Right ventricle myocardium superior (tissue), 1 donor: ENCODE data around the gene PSAP. TPM values are rescaled to one million over a fixed set of nuclear protein-coding genes. Genes with fewer than 3 reads are reported as not detected.

Experiments used
- ATAC-seq: fragments of 200-7000 bp; cut with Tn5 transposase; one replicate; pipeline ENCODE4 v1.9.1; 2020; ENCODE audit warnings: mild to moderate bottlenecking; ENCODE audit not compliant: poor library complexity
- DNase-seq: peaks from one replicate; pipeline ENCODE4 v3.0.0-alpha.2; 2020
- intact Hi-C: fragments of 100-400 bp; cut with DNase I; formaldehyde crosslinking; loops from one replicate; pipeline ENCODE4 v1.11.2; 2022
- total RNA-seq: library from RNA; stranded (reverse); fragmentation: NEBNext Ultra II Directional; extraction: Animal tissue kit (Norgen Biotek cat#: 25700); gene quantifications from one replicate; pipeline ENCODE4 v1.2.1, GENCODE V29; 2021
- donor health status: DM: no; HTN: yes; CAD: no; lungs with severe emphysema.

Gene PSAP
- total RNA-seq, 1 donor from 2014 or later: 1,816 TPM

DNA sequence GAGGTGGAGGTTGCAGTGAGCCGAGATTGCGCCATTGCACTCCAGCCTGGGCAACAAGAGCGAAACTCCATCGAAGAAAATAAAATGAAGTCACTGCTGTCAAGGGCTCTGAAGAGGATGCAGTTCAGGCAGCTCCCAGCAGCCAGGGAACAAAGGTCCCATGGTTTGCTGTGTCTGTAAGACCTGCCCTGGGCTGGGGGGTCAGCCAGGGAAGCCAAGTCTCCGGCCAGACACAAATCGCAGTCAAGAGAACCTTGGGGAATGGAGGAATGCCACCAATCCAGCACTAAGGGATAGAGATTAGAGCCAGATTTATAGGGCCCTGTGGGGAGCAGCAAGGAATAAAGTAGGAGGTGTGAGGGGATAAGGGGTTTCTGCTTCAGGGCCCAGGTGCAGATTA is 48.8 kb downstream of the PSAP start:
- intact Hi-C loops: loop anchor here (10.0 kb wide), 1 partner anchor 417 kb away; no protein-coding TSS in a partner anchor
- no peak for DNase-seq
- no peak for ATAC-seq

DNA sequence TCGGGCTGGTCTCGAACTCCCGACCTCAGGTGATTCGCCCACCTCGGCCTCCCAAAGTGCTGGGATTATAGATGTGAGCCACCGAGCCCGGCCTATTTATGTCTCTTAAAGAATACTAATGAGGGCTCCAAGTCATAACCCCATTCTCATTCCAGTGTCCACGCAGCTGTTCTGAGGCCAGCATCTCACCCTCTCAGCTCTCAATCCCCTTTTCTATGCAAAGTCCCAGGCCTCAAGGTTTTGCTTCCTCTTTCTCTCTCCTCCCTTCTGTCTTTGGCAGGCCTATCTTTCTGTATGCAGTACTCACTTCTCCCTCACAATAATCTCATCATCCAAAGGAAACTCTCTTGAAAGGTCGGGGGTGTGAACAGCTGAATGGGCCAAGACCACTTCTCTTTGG is 49.7 kb downstream of the PSAP start:
- DNase-seq: no peak
- intact Hi-C loops: loop anchor here (10.0 kb wide), 1 partner anchor 417 kb away; no protein-coding TSS in a partner anchor
- ATAC-seq: no peak

DNA sequence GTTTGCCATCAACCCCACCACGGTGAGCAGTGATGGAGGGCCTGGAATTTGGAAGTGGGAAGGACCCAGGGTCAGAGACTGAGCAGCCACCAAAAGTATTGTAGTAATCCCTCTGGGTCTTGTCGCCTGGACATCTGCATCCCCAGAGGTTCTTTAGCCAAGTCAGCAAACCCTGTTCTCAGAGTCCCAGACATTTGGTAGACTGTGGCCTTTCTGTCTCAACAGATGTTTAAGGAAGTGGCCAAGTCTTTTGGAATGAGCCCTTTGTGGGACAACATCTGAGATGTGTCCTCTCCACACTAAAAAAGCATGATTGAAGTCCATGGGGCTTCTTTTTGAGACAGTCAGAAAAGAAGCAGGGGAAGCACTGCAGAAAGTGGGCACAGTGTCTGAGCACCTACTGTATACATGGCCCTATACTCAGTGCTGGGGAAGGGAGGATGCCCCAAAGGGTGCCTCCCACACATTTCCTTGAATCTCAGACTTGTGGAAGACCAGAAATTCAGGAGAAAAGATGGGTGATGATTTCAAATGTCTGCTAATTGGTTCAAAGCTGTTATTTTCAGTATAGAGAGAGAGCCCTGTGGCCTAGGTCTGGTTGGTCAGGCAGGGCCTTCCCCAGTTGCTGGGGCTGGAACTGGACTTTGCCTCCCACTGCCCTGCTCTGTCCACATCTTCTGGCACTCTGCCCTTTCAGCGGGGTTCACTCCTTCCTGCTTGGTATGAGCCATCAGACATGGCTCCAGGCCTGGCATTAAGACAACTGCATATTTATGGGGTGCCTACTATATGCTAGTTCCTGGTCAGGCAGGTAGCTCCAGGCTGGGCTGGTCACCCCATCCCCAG is 51.2 kb downstream of the PSAP start:
- intact Hi-C loops: loop anchor here (10.0 kb wide), 1 partner anchor 415 kb away; no protein-coding TSS in a partner anchor
- DNase-seq: no peak
- no peak for ATAC-seq

DNA sequence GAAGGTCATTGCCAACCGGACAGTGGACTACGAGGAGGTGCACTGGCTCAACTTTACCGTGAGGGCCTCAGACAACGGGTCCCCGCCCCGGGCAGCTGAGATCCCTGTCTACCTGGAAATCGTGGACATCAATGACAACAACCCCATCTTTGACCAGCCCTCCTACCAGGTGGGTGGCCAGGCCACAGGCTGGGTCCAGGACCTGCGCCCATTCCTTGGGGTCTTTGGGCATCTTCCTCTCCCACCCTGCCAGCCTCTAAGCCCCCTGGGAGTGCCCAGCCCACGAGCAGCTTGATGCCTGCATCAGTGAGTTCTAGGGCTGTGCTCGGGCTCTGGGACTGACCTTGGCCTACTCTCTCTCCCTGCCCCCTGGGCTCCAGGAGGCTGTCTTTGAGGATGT is 51.9 kb downstream of the PSAP start:
- no peak for DNase-seq
- intact Hi-C loops: no loop called here
- ATAC-seq: no peak

DNA sequence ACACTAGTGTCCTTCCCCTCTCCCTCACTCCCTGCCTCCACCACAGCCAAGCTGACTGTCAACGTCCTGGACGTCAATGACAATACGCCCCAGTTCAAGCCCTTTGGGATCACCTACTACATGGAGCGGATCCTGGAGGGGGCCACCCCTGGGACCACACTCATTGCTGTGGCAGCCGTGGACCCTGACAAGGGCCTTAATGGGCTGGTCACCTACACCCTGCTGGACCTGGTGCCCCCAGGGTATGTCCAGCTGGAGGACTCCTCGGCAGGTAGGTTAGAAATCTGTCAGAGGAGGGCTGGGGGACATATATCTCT is 52.8 kb downstream of the PSAP start:
- ATAC-seq (no peak), DNase-seq (no peak)
- intact Hi-C loops: no loop called here

DNA sequence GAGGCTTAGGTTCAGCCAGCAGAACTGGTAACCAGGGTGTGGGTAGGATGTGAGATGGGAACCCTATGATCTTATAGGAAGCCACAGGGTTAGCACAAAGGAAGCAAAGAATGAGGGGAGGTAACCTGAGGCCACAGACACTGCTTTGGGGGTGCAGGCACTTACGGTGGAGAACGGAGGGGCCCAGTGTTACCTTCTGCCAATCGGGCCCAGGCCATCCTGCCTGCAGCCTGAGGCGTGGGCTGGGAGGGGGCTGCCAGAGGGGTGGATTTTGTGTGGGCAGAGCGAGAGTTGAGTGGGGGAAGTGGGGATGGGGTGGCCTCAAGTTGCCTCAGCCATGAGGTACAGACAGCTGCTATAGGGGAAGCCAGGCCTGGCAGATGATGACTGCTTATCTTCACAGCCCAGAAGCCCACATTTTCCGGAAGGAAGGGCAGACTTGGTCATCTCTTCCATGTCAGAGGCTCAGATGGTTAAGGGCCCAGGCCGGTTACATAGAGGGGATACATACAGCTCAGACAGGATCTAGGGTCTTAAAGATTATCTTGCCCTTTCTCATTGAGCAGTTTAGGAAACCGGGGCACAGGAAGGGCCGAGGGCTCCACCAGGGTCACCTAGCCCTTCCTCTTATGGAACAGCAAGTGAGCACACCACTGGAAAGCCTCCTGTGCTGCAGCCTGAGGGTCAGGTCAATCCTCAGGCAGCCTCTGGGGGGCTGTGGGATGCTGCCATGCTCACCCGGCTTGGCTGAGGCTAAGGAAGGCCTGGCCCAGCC is 53.3 kb downstream of the PSAP start:
- intact Hi-C loops: no loop called here
- DNase-seq (no peak), ATAC-seq (peak; percentile 11)

DNA sequence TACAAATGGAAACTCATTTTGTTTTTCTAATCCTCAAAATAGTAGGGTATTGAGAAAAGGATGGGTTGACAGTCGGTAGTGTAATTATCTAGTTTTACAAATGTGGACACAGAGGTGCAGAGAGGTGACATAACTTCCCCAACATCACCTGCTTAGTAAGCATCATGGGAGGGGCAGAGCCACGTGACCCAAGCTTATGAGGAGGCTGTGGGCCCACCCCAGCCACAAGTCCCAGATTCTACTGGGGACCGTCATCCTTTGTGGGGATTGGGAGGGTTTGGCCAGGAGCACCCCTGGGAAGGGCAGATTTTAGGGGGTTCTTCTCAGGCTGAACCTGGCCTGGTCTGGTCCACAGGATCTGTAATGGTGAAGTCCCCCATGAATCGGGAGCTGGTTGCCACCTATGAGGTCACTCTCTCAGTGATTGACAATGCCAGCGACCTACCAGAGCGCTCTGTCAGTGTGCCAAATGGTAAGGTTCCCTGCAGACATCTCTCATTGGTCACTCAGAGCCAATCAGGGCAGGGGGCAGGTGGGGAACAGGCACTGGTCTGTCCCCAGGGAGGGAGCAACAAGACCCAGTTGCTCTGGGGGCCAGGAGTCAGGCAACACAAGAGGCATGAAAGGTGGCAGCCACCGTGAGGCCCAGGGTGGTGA is 54.2 kb downstream of the PSAP start:
- ATAC-seq (no peak), DNase-seq (peak; percentile 16)
- intact Hi-C loops: no loop called here

DNA sequence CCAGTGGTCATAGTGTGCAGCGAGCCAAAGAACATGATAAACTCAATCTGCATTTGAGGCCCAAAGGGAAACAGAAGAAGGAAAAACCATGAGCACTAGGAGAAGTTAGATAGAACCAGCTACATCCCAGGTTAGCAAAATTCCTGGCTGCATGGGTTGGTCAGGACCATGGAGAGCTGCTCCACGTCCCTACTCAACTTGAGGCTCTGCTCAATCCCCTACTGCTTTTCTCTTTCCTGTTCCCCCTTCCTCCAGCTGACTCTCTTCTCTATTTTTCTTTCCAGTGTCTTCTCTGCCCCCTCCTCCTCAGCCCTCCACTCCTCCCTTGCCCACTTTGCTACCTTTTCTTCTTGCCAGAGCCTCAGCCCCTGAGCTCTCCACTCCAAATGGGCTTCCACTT is 55.8 kb downstream of the PSAP start:
- DNase-seq (peak; percentile 40), ATAC-seq (no peak)
- intact Hi-C loops: no loop called here

DNA sequence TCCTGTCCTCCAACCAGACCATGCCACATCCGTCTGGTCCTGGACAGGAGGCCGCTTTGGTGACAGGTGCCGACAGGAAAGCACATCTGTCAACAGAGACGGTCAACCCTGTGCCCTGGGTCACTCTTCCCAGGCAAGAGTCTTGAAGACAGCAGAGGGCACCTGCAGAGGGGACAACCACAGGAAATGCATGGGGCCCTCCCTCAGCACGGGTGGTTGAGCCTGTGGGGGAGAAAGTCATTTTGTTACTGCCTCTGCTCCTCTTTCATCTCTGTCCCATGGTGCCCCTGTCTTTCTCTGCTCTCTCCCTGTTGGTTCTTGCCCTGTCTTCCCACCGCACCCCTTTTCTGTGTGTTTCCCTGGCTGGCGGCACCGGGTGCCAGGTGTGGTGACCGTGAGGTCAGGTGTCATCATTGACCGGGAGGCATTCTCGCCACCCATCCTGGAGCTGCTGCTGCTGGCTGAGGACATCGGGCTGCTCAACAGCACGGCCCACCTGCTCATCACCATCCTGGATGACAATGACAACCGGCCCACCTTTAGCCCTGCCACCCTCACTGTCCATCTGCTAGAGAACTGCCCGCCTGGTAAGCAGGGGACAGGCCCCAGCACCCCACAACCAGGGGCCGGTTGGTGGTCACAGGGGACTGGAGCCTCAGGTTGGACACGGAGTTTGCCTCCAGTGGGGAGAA is 60.2 kb downstream of the PSAP start:
- ATAC-seq (no peak), DNase-seq (peak; percentile 36)
- intact Hi-C loops: no loop called here

DNA sequence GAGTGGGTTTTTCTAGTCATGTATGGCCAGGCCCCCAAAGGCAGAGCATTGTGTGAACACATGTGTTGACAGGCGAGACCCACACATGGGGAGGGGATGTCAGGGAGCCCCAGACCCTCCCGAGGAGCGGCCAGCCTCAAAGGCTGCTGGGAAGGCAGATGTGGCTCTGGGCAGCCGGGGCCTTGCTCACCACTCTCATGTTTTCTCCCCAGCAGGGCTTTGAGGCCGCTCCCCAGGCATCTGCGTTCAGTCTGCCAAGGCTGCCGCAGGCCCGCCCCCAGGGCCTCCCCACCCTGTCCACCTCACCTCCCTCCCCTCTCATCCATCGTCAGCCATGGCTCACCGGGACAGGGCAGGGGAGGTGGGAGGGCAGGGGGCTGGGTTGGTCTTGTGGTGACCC is 61.2 kb downstream of the PSAP start:
- DNase-seq (no peak), ATAC-seq (no peak)
- intact Hi-C loops: no loop called here

DNA sequence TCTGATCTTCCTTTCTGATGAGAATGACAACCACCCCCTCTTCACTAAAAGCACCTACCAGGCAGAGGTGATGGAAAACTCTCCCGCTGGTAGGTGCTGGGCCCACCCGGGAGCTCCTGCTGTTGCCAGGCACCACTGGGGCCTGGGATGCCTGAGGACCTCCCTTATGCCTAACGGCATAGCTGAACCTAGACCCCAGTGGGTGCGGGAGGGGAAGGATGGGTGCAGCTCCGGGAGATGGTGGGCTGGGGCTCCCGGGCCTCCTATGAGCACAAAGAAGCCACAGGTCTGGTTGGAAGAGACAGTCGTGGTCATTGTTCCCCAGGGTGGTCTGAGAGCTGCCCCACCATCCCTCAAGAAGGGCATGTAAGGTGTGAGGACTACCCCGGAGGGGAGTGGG is 62.1 kb downstream of the PSAP start:
- intact Hi-C loops: no loop called here
- DNase-seq (peak; percentile 8), ATAC-seq (no peak)

DNA sequence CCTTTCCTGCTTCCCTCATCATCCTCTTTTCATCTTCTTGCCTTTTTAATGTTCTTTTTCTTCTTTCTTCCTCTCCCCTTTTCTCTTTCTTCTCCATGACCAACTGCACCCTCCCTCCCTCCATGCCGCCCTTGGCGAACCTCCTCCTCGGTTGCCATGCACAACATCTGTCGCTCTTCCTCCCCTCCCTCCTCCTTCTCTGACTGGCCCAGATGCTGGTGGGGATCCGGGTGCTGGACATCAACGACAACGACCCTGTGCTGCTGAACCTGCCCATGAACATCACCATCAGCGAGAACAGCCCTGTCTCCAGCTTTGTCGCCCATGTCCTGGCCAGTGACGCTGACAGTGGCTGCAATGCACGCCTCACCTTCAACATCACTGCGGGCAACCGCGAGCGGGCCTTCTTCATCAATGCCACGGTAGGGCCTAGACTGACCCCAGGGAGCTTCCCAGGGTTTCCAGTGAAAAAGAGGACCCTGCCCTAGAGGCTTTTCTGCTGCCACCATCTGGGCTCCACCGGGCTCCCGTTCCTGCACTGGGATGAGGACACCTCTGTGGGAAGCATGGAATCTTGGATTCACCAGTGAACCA is 66.3 kb downstream of the PSAP start:
- DNase-seq (peak; percentile 32), ATAC-seq (no peak)
- intact Hi-C loops: no loop called here

DNA sequence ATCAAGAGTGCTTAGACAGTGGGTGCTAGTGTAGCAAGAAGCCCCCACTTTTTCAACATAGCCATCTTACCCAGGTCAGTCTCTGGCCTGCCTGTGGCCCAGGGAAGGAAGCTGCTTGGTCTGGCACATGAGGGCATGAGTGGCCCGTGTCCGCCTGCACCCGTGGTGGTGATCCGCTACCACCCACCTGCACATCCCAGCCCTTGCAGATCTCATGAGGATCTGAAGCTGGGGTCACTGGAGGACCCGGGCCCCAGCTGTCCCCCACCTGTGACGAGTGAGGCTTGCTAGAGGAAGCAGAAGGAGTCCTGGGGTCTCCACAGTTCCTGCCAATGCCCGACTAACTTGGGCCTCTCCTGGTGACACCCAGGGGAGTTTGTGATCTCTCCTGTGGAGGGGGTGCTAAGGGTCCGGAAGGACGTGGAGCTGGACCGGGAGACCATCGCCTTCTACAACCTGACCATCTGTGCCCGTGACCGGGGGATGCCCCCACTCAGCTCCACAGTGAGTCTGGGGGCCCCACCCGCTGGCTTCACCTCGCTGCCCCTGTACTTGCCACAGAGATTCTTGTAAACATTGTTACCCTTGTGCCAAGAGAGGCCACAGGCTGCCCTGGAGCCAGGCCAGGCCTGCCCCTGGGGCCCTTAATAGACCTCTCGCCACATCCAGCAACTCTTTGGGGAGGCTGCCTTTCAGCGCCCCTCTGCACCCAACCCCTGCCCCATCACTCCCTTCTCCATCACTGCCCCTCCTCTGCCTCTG is 67.0 kb downstream of the PSAP start:
- DNase-seq (peak; percentile 33), ATAC-seq (no peak)
- intact Hi-C loops: no loop called here

DNA sequence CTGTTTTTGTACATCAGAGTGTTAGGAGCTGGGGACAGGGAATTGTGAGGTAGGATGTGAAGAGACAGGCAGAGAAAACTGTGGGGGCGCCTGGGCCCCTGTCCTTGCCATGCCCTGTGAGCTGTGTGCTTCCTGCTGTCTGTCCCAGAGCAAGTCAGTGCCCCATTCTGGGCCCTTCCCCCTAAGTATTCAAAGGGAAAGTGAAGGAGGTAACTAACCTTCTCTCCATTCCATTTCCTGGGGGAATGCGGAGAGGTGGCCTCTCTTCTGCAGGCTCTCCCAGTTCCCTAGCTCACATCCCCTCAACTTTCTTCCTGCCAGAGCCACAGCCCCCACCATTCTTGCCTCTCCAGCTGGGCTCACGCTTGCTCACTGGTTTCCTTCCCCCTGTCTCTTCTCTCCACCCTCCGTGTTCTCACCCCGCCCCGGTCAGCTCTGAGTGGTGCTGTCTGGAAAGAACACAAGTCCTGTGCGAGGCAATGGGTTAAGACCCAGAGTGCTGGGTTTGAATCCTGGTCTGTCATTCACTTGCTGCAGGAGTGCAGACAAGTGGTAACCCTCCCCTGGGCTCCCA is 68.0 kb downstream of the PSAP start:
- DNase-seq (peak; percentile 66), ATAC-seq (no peak)
- intact Hi-C loops: no loop called here

DNA sequence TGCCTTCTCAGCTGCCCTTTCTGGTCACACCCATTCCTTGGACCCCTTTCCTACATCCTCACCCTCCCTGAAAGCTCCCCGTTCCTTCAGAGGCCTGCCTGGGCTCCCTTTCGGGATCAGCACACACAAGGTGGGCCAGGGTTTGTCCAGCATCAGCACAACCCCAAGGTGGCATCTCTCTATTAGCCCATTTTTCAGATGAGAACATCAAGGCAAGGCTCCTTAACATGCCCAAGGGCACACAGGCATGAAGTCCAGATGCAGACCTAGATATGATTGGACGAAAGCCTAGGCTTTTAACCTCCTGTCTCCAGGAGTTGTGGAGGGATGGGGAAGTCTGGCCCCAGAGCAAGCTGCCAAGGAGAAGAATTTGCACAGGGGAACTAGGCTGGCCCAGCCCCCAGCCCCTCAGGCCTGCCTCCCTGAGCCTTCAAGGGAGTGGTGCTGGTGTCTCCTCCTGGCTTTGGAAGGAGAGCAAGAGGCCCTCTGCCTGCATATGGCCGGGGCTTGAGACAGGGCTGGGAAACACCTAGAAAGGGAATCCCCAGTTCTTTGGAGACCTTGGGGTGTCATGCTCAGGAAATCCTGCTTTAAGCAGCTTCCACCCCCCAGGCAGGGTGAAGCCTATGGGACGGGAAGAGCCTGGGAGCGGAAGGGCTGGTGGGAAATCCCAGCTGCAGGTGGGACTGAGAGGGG is 68.7 kb downstream of the PSAP start:
- ATAC-seq (no peak), DNase-seq (peak; percentile 40)
- intact Hi-C loops: no loop called here

DNA sequence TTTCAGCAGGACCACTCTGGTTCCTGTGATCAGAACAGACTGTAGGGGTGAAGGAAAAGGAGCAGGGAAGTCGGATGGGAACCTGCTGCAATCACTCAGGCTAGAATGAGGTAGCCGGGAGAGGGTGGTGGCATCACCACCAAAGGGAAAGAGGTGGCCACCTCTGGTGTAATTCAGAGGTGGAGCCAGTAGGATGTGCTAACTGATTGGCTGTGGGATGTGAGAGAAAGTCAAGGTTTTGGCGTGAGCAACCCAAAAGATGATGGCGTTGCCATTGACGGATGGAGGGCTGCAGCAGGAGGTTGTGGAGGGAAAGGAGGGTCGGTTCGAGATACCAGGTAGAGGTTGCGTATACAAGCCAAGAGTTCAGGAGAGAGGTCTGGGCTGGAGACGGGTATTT is 70.3 kb downstream of the PSAP start:
- intact Hi-C loops: no loop called here
- DNase-seq: no peak

DNA sequence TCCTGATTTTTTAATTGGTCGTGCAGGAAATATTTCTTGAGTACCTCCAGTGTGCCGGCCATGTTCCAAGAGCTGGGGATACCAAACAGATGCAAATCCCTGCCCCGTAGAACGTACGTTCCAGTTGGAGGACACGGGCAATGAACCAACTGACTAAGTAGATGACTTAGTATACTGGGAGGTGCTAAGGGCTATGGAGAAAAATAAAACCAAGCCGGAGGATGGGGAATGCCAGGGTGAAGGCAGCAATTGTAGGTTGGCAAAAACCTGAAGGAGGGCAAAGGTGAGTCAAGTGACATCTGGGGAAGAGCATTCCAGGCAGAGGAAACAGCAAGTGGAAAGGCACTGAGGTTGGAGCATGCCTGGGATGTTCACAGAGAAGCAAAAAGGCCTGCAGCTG is 70.9 kb downstream of the PSAP start:
- ATAC-seq (no peak), DNase-seq (no peak)
- intact Hi-C loops: no loop called here

More for the DNA sequence above, 70.3 kb downstream of the PSAP start:
- ATAC-seq: no peak
